HG03064 (cell line): Measurements from ENCODE around the gene ZG16.
"Not testable (repeated sequence)": the region's sequence is repeated elsewhere in the genome, so short reads cannot be mapped to it uniquely, and the experiment has no call there.

Experiments used
- ATAC-seq: cut with Tn5 transposase; IDR thresholded peaks from one replicate; pipeline ENCODE4 v1.9.1; 2021; ENCODE audit warnings: low read depth; ENCODE audit not compliant: unreplicated experiment

The ZG16 gene

GRCh38 chr16:29783094-29783953, 5.3 kb downstream of the ZG16 start:
- ATAC-seq = not testable (repeated sequence)

- no peak for ATAC-seq
Measured at GRCh38 chr16:29784157-29784556, 6.1 kb downstream of the ZG16 start.

GRCh38 chr16:29784901-29785500, 6.9 kb downstream of the ZG16 start:
- no peak for ATAC-seq

GRCh38 chr16:29787155-29787554, 9.1 kb downstream of the ZG16 start:
- not testable (repeated sequence) for ATAC-seq

- ATAC-seq = no peak
Measured at GRCh38 chr16:29789775-29790182, 11.7 kb downstream of the ZG16 start.

GRCh38 chr16:29790183-29790948, 12.3 kb downstream of the ZG16 start, which contains the start of gene KIF22:
TSS of gene KIF22 (plus strand) at chr16:29790751. CDS start at chr16:29790760, 9 bp downstream.
- peak; percentile 81 for ATAC-seq

GRCh38 chr16:29790949-29791844, 13.1 kb downstream of the ZG16 start:
- no peak for ATAC-seq

GRCh38 chr16:29791845-29792807, 14.1 kb downstream of the ZG16 start:
- no peak for ATAC-seq

GRCh38 chr16:29793153-29793552, 15.1 kb downstream of the ZG16 start:
- ATAC-seq = not testable (repeated sequence)

GRCh38 chr16:29794231-29794710, 16.2 kb downstream of the ZG16 start:
- ATAC-seq = no peak

- ATAC-seq = no peak
Measured at GRCh38 chr16:29802416-29802935, 24.4 kb downstream of the ZG16 start.

- ATAC-seq = no peak
Measured at GRCh38 chr16:29804020-29804419, 26.0 kb downstream of the ZG16 start.

- ATAC-seq = no peak
Measured at GRCh38 chr16:29804455-29805231, 26.6 kb downstream of the ZG16 start.

GRCh38 chr16:29805232-29806098, 27.4 kb downstream of the ZG16 start:
- ATAC-seq = peak; percentile 40

GRCh38 chr16:29806099-29806579, 28.1 kb downstream of the ZG16 start, which contains the start of gene MAZ:
TSS of gene MAZ (plus strand) at chr16:29806529. CDS start at chr16:29806702, 173 bp downstream.
- no peak for ATAC-seq

- ATAC-seq = no peak
Measured at GRCh38 chr16:29806641-29807425, 28.8 kb downstream of the ZG16 start.
